ENCODE results near the gene EIF4B.
A peak's percentile ranks its signal among the peaks of the same experiment; 100 is the strongest.

Gene EIF4B

DNA sequence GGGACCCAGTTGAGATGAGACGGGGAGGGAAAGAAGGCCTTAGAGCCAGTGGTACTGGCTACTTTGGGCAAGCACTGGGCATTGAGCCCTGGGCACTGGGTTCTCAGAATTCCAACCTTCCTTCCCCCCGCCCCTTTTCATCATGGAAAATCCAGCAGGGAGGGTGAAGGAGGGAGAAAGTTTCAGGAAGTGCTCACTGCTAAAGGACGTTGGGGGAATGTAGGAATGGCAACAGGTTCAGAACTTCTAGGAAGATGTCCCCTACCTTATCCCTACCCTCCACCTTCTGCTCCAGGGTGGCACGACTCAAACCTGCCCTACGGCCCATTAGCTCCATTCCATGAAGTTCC lies 39.4 kb downstream of the EIF4B start:
- no peak for DNase-seq

- DNase-seq = peak; percentile 94
Measured at GRCh38 chr12:53046655-53047220, 40.5 kb downstream of the EIF4B start.

DNA sequence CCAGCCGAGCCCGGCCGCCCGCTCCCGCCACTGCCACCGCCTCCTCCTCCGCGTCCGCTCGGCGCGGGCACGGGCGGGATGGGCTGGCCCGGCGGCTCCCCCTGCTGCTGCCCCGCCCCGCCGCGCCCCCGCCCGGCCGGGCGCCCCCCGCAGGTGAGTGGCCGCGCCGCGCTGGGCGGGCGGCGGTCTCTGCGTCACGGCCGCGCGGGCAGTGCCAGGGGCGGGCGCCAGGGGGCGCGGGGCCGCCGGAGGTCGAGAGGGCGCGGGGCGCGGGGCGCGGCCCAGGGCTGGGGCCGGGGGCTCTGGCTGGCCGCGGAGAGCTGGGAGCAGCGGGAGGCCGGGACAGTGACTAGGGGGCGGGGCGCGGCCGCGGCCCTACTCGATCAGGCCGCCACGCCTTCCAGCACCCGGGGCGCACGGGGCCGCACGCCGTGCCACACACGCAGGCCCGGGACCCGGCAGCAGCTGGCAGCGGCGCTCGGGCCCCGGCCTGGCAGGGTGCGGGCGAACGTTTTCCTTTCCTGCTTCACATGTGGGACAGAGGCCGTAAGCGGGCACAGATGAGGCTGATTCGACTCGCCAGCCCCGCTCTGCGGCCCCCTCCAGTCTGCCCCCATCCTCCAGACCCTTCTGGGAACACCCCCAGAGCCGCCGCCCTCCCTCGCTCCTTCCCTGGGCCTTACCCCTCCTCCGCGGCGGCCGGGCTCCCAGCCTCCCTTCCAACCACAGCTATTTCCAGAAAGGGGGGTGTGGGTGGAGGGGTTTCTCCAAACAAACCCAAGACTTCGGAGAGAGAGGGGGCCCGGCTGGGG lies 41.2 kb downstream of the EIF4B start:
- DNase-seq = peak; percentile 91

- peak; percentile 63 for DNase-seq
Measured at GRCh38 chr12:53048033-53048779, 42.0 kb downstream of the EIF4B start.

GRCh38 chr12:53048780-53049401 lies 42.6 kb downstream of the EIF4B start:
- peak; percentile 83 for DNase-seq

DNA sequence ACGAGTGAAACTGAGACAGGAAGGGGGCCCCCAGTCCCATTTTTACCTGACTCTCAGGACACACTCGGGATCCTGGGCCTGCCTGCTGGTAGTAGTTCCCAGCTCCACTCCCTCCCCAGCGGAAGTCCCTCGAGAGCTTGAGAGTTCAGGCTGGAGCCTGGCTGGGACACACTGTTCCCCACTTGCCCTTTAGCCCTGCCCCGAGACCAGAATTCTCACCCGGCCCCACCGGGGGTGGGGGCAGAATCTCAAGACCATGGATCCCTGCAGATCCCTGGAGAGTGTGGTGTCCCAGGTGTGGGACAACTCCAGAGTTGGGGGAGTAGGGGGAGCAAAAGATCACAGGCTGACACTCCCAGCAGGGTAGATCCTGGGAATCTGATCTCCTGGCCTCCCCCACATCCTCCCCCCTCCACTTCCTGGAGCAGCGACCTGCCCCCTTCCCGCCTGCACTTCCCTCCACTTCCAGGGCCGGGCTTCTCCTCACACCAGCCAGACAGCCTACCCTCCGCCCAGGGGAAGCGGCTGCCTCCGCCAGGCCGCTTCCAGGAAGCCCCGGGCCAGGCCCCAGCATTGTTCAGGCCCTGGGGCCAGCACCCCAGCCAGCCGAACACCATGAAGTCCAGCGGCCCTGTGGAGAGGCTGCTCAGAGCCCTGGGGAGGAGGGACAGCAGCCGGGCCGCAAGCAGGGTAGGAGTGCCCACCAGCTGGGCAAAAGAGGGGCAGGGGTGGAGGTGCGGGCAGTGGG lies 43.5 kb downstream of the EIF4B start, which contains the start of gene TNS2:
TNS2 (plus strand) TSS at position 495 of the 748 bp plus-strand sequence; CDS start at position 616, 121 bp downstream.
- DNase-seq = peak; percentile 68

GRCh38 chr12:53050426-53051057 lies 44.3 kb downstream of the EIF4B start:
- DNase-seq = no peak

GRCh38 chr12:53051058-53051880 lies 45.0 kb downstream of the EIF4B start:
- DNase-seq = peak; percentile 64

DNA sequence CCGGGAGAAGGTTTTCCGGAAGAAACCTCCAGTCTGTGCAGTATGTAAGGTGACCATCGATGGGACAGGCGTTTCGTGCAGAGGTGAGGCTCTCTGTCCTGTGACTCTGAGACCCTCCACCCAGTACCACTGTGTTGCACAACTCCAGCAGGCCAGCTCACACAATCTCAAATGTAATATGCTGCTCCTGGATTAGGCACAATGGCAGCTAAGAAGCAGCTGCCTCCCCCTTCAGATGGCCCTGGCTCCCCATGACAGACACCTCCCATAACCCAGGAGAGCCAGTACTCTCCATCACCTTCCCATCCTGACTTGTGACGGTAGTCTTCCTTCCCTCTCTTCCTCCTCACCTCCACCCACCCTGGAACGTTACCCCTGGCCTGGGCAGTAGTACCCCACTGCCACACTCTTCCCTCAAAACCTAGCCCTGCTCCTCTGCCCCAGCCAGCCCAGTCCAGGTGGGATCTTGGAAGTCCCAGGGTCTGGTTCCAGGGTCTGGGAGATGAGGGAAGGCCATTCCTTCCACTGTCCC lies 45.7 kb downstream of the EIF4B start:
- DNase-seq = no peak

DNA sequence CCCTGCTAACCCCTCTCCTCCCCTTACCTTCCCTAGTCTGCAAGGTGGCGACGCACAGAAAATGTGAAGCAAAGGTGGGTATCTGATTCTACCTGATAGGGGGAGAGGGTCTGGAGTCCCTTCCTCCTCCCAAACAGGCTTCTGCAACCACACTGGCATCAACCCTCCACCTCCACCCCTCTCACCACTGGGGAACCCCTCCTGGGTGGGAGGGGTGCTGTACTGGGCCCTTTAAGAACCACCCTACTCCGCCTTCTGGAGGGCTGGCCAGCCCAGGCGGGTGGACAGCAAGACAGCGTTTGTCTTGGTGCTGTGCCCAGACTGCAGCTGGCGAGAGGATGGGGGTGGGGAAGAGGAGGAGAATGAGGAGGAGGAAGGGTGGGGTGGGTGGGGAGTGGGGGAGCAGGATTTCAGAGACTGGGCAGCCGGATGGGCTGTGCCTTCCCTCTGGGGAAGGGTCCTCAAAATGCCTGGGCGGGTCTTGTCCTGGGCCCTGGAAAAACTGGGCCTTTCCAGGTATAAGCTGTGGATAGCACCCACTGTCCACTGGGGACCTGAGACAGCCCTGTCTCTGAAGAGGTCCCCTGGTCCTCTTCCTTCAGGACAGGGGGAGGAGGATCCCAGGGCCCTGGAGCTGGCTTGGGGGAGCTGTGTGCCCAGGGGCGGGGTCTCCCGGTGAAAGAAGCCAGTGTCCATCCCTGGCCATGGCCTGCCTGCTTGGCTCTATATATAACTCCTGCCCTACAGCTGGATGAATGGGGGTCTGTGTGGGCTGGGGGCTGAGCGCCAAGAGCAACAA lies 46.4 kb downstream of the EIF4B start:
- DNase-seq = peak; percentile 82

GRCh38 chr12:53053218-53054111 lies 47.2 kb downstream of the EIF4B start:
- peak; percentile 42 for DNase-seq

- peak; percentile 88 for DNase-seq
Measured at GRCh38 chr12:53054112-53054878, 48.0 kb downstream of the EIF4B start.

GRCh38 chr12:53055471-53056266 lies 49.4 kb downstream of the EIF4B start:
- DNase-seq = no peak

DNA sequence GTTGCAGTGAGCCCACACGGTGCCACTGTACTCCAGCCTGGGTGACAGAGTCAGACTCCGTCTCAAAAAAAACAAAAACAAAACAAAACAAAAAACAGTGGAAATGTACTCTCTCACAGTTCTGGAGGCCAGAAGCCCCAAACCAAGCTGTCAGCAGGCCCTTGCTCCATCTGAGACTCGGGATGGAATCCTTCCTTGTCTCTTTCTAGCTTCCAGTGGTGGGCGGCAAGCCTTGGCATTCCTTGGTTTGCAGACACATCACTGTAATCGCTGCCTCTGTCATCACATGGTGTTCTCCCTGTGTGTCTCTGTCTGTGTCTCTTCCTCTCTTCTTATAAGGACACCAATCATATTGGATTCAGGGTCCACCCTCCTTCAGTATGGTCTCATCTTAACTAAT lies 50.0 kb downstream of the EIF4B start:
- DNase-seq = no peak

GRCh38 chr12:53056901-53057300 lies 50.6 kb downstream of the EIF4B start:
- DNase-seq = no peak

DNA sequence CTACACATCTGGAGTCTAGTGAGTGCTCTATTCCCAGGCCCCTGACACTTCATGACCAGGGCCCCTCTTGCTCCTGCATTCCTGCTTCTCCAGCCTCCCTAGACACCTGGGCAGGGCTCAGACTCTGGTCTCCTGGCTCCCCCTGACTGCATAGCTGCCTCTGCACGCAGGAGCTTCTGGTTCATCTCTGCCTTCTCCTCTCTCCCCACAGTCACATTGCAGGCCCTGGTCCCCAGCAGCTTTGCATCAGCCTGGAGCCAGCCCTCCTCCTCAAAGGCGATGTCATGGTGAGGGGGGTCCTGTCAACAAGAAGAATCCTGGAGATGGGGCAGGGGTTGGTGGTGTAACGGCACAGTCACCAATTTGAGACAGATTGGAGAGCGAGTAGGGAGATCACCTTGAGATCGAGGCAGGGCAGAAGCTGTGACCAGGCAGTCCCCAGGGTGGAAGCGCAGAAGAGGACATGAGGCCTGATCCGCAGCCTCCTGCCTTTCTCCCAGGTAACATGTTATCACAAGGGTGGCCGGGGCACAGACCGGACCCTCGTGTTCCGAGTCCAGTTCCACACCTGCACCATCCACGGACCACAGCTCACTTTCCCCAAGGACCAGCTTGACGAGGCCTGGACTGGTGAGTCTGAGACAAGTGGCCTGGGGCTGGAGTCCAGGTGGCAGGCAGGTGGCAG lies 51.7 kb downstream of the EIF4B start:
- no peak for DNase-seq
